HL-60 (cell line): Measurements from ENCODE around the gene PTGIR.

Experiments used
- GABPA ChIP-seq: IDR thresholded peaks from 2 replicates; pipeline ENCODE4 v1.6.1; 2012; ENCODE audit warnings: low read depth
- POLR2AphosphoS5 ChIP-seq: IDR thresholded peaks from 2 replicates; pipeline ENCODE4 v1.6.1; 2012; ENCODE audit warnings: low read depth
- SPI1 ChIP-seq: IDR thresholded peaks from 2 replicates; pipeline ENCODE4 v1.6.1; 2012; ENCODE audit warnings: low read depth, mild to moderate bottlenecking, borderline replicate concordance
- TF ChIP-seq, protein P1 (sequence below): IDR thresholded peaks from 2 replicates; pipeline ENCODE4 v1.6.1; 2012; ENCODE audit warnings: low read depth; ENCODE audit not compliant: insufficient replicate concordance
- TF ChIP-seq, protein P2 (sequence below): IDR thresholded peaks from one replicate; pipeline ENCODE4 v1.5.1; 2011; ENCODE audit warnings: low read length, control low read depth, inconsistent platforms; ENCODE audit not compliant: insufficient read depth

DNA sequence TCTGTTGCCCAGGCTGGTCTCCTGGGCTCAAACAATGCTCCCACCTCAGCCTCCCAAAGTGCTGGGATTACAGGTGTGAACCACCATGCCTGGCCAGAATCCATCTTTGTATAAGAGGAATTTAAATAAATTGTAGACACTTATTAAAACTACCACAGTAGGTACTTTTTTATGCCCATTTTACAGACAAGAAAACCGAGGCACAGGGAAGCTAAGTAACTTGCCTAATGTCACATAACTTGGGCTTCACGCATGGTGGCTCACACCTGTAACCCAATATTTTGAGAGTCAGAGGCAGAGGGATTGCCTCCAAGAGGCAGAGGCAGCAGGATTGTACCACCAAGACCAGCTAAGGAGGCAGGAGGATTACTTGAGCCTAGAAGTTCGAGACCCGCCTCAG lies 46.4 kb downstream of the PTGIR start:
- TF ChIP-seq, protein P1, sequence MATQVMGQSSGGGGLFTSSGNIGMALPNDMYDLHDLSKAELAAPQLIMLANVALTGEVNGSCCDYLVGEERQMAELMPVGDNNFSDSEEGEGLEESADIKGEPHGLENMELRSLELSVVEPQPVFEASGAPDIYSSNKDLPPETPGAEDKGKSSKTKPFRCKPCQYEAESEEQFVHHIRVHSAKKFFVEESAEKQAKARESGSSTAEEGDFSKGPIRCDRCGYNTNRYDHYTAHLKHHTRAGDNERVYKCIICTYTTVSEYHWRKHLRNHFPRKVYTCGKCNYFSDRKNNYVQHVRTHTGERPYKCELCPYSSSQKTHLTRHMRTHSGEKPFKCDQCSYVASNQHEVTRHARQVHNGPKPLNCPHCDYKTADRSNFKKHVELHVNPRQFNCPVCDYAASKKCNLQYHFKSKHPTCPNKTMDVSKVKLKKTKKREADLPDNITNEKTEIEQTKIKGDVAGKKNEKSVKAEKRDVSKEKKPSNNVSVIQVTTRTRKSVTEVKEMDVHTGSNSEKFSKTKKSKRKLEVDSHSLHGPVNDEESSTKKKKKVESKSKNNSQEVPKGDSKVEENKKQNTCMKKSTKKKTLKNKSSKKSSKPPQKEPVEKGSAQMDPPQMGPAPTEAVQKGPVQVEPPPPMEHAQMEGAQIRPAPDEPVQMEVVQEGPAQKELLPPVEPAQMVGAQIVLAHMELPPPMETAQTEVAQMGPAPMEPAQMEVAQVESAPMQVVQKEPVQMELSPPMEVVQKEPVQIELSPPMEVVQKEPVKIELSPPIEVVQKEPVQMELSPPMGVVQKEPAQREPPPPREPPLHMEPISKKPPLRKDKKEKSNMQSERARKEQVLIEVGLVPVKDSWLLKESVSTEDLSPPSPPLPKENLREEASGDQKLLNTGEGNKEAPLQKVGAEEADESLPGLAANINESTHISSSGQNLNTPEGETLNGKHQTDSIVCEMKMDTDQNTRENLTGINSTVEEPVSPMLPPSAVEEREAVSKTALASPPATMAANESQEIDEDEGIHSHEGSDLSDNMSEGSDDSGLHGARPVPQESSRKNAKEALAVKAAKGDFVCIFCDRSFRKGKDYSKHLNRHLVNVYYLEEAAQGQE = no peak
- TF ChIP-seq POLR2AphosphoS5 (no peak), GABPA (no peak), SPI1 (no peak)
- TF ChIP-seq, protein P2, sequence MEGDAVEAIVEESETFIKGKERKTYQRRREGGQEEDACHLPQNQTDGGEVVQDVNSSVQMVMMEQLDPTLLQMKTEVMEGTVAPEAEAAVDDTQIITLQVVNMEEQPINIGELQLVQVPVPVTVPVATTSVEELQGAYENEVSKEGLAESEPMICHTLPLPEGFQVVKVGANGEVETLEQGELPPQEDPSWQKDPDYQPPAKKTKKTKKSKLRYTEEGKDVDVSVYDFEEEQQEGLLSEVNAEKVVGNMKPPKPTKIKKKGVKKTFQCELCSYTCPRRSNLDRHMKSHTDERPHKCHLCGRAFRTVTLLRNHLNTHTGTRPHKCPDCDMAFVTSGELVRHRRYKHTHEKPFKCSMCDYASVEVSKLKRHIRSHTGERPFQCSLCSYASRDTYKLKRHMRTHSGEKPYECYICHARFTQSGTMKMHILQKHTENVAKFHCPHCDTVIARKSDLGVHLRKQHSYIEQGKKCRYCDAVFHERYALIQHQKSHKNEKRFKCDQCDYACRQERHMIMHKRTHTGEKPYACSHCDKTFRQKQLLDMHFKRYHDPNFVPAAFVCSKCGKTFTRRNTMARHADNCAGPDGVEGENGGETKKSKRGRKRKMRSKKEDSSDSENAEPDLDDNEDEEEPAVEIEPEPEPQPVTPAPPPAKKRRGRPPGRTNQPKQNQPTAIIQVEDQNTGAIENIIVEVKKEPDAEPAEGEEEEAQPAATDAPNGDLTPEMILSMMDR = no peak
